ENCODE data around the gene CNTNAP5. TPM values are rescaled to one million over a fixed set of nuclear protein-coding genes. Genes with fewer than 3 reads are reported as not detected.

The CNTNAP5 gene
- total RNA-seq, 1 donor from 2014 or later, result not detected

- no peaks in the 10 kb centered on the region for H3F3A ChIP-seq (ENCODE audit: low read depth)
- H3K9ac ChIP-seq, result no peak overlapping the region
- no peaks in the 10 kb centered on the region for H4K20me1 ChIP-seq (ENCODE audit: low read depth)
- TF ChIP-seq CTCF (IDR thresholded peaks at IDR 0.05), result no peak
- TF ChIP-seq EZH2phosphoT487 (IDR thresholded peaks at IDR 0.05), result no peak
- TF ChIP-seq EZH2 (IDR thresholded peaks at IDR 0.05), result no peak
- no peaks in the 10 kb centered on the region for H3K36me3 Mint-ChIP-seq
- H3K27ac ChIP-seq, result no peak overlapping the region
- H3K4me2 ChIP-seq, result no peak overlapping the region
- H3K27me3 Mint-ChIP-seq (ENCODE audit: insufficient read depth, low read depth), result no peaks in the 10 kb centered on the region
- H3K9me3 Mint-ChIP-seq, result no peaks in the 10 kb centered on the region
- no peaks in the 10 kb centered on the region for H3K79me2 ChIP-seq (ENCODE audit: low read depth)
- H3K36me3 ChIP-seq, result no peaks in the 10 kb centered on the region
- no peak overlapping the region for H3K4me3 ChIP-seq
- no peaks in the 10 kb centered on the region for H3K27me3 ChIP-seq
- H3K27ac Mint-ChIP-seq, result no peak overlapping the region
- no peak overlapping the region for H2AFZ ChIP-seq (replicated peaks)
- no peak for DNase-seq (ENCODE audit: low spot score)
- no peaks in the 10 kb centered on the region for H3K4me1 ChIP-seq
- H3K9me3 ChIP-seq (ENCODE audit: low read depth), result no peaks in the 10 kb centered on the region
- H3K4me3 Mint-ChIP-seq, result no peak overlapping the region
- H3K4me1 Mint-ChIP-seq, result no peaks in the 10 kb centered on the region
Observed at GRCh38 chr2:124540805-124541204, 515.7 kb downstream of the CNTNAP5 start.

DNA sequence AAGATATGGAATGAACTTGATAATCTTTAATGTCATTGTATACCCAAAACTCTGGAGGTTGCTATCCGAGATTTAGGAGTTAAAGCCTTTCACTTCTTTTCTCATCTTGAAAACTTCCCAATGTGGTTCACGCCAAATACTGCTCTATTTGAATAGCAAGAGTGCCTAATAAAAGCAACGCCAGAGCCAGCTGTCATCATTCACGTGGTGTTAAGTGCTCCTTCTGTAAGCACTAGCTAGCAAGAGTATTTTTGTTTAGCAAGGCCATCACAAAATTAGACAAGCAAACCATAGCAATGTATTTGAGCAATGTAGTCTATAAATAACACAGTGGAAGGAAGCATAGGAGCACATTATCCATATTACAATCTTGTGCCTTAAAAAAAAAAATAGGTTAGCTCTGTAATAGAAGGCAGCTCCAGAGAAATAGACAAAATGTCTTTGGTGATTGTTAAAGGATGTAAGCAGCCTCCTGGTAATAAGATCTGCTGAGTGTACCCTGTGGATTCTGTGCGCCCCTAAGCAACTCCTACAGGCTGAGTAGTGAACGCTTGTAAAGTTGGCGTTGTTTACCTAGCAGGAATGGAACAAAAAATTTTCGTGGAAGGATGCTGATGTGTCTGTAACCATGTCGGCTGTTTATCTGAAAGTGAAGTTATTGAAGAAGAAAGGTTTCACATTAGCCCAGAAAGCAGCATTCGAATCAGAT is 518.0 kb downstream of the CNTNAP5 start:
- Mint-ChIP-seq H3K27me3 (ENCODE audit: insufficient read depth, low read depth) (no peaks in the 10 kb centered on the region), H3K4me3 (no peak overlapping the region)

DNA sequence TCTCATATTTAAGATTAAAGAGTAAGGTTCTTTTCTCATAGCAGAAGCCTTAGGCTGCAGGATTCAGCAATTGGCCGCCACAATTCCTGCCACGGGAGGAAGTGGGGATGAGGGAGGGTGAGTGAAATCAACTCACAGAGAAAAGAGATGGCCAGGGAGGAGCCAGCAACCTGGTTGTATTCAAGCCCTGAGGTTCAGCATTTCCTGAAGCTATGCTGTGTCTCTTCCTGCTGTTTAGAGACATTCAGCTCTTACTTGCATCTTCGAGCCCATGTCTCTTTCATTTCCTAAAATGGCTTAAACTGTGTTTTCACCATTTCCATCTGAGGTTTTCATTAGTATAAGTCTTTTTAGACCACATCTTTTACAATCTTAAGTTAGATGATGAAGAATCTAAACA is 522.6 kb downstream of the CNTNAP5 start:
- Mint-ChIP-seq H3K27ac (no peak overlapping the region), H3K4me3 (no peak overlapping the region), H3K36me3 (no peaks in the 10 kb centered on the region), H3K27me3 (ENCODE audit: insufficient read depth, low read depth) (peaks cover 11% of the 10 kb centered on the region), H3K4me1 (peaks cover 47% of the 10 kb centered on the region), H3K9me3 (no peaks in the 10 kb centered on the region)
- no peaks in the 10 kb centered on the region for H4K20me1 ChIP-seq (ENCODE audit: low read depth)
- H3K4me2 ChIP-seq, result no peak overlapping the region
- no peak for TF ChIP-seq EZH2phosphoT487 (IDR thresholded peaks at IDR 0.05)
- TF ChIP-seq CTCF (IDR thresholded peaks at IDR 0.05), result no peak
- no peak for TF ChIP-seq EZH2 (IDR thresholded peaks at IDR 0.05)
- no peaks in the 10 kb centered on the region for H3K79me2 ChIP-seq (ENCODE audit: low read depth)
- H2AFZ ChIP-seq (replicated peaks), result no peak overlapping the region
- H3K4me1 ChIP-seq, result peaks cover 9% of the 10 kb centered on the region
- no peak overlapping the region for H3K27ac ChIP-seq
- no peaks in the 10 kb centered on the region for H3K36me3 ChIP-seq
- H3K9ac ChIP-seq, result no peak overlapping the region
- no peaks in the 10 kb centered on the region for H3K9me3 ChIP-seq (ENCODE audit: low read depth)
- no peaks in the 10 kb centered on the region for H3F3A ChIP-seq (ENCODE audit: low read depth)
- no peak overlapping the region for H3K4me3 ChIP-seq
- no peaks in the 10 kb centered on the region for H3K27me3 ChIP-seq
- DNase-seq (ENCODE audit: low spot score), result no peak

More for the DNA sequence above, 518.0 kb downstream of the CNTNAP5 start:
- H3K4me1 Mint-ChIP-seq, result peaks cover 13% of the 10 kb centered on the region
- Histone ChIP-seq H3K4me2 (no peak overlapping the region), H3K9me3 (ENCODE audit: low read depth) (no peaks in the 10 kb centered on the region), H4K20me1 (ENCODE audit: low read depth) (no peaks in the 10 kb centered on the region), H3F3A (ENCODE audit: low read depth) (no peaks in the 10 kb centered on the region), H3K9ac (no peak overlapping the region), H3K4me1 (no peaks in the 10 kb centered on the region), H3K27me3 (no peaks in the 10 kb centered on the region), H3K79me2 (ENCODE audit: low read depth) (no peaks in the 10 kb centered on the region), H3K36me3 (no peaks in the 10 kb centered on the region), H3K27ac (no peak overlapping the region), H2AFZ (replicated peaks) (no peak overlapping the region), H3K4me3 (no peak overlapping the region)
- DNase-seq (ENCODE audit: low spot score), result no peak
- H3K27ac Mint-ChIP-seq, result no peak overlapping the region
- TF ChIP-seq CTCF (IDR thresholded peaks at IDR 0.05) (no peak), EZH2 (IDR thresholded peaks at IDR 0.05) (no peak), EZH2phosphoT487 (IDR thresholded peaks at IDR 0.05) (no peak)
- no peaks in the 10 kb centered on the region for H3K36me3 Mint-ChIP-seq
- H3K9me3 Mint-ChIP-seq, result no peaks in the 10 kb centered on the region
